Activated CD4-positive, alpha-beta T cell treated with anti-CD3 and anti-CD28 coated beads, Interleukin-2, amount 10 ng/mL, durations not matched to agents 7 days and 5 days (primary cell): Measurements from ENCODE around the gene PDYN. TPM values are rescaled to one million over a fixed set of nuclear protein-coding genes. Genes with fewer than 3 reads are reported as not detected.
A peak's percentile ranks its signal among the peaks of the same experiment; 100 is the strongest.
"Not testable (repeated sequence)": the region's sequence is repeated elsewhere in the genome, so short reads cannot be mapped to it uniquely, and the experiment has no call there.

Experiments used
- CTCF ChIA-PET: fragments of 350-600 bp; sonication (Branson Sonifier 250); formaldehyde crosslinking; loops from one replicate; lab custom pipeline; 2021; ENCODE audit warnings: antibody characterized with exemption; lab: Charles Lee
- POLR2A ChIA-PET: fragments of 350-600 bp; sonication (Branson Sonifier 250); formaldehyde crosslinking; loops from one replicate; lab custom pipeline; 2021; ENCODE audit warnings: antibody characterized with exemption; lab: Charles Lee
- DNase-seq: peaks from one replicate; pipeline ENCODE4 v3.0.0-alpha.2; 2020
- H3K27ac Mint-ChIP-seq: one replicate; pipeline ENCODE4 v1.8.0; 2021; ENCODE audit warnings: mild to moderate bottlenecking, moderate library complexity, mixed read lengths
- H3K27me3 Mint-ChIP-seq: one replicate; pipeline ENCODE4 v1.8.0; 2021; ENCODE audit warnings: mixed read lengths
- H3K36me3 Mint-ChIP-seq: one replicate; pipeline ENCODE4 v1.8.0; 2021; ENCODE audit warnings: low read depth, mixed read lengths
- H3K4me1 Mint-ChIP-seq: one replicate; pipeline ENCODE4 v1.8.0; 2021; ENCODE audit warnings: mixed read lengths
- H3K4me3 Mint-ChIP-seq: one replicate; pipeline ENCODE4 v1.8.0; 2021; ENCODE audit warnings: mild to moderate bottlenecking, moderate library complexity, mixed read lengths
- H3K9me3 Mint-ChIP-seq: one replicate; pipeline ENCODE4 v1.8.0; 2021; ENCODE audit warnings: mixed read lengths
- total RNA-seq, 2 experiments: library from RNA; stranded (reverse); gene quantifications; one replicate each; pipeline ENCODE4 v1.2.3, GENCODE V29; 2021

PDYN gene
- not detected for total RNA-seq

- ChIA-PET CTCF (no interaction called here), POLR2A (no interaction called here)
- no peak for DNase-seq
- Mint-ChIP-seq H3K4me1 (no peaks in the 10 kb centered on the region), H3K9me3 (no peaks in the 10 kb centered on the region), H3K27me3 (peaks cover 25% of the 10 kb centered on the region), H3K36me3 (no peaks in the 10 kb centered on the region), H3K4me3 (no peak within 1 kb of the TSS), H3K27ac (no peak within 1 kb of the TSS)
Observed at GRCh38 chr20:1993986-1994385, at the start of gene PDYN. TSS of gene PDYN (minus strand) at chr20:1994058. CDS start at chr20:1983084, 10,974 bp downstream.

GRCh38 chr20:2042400-2042799 is 48.5 kb upstream of the PDYN start:
- H3K4me1 Mint-ChIP-seq: no peaks in the 10 kb centered on the region
- no peak for DNase-seq
- no peaks in the 10 kb centered on the region for H3K9me3 Mint-ChIP-seq
- no peak overlapping the region for H3K27ac Mint-ChIP-seq
- no peaks in the 10 kb centered on the region for H3K36me3 Mint-ChIP-seq
- no peak overlapping the region for H3K4me3 Mint-ChIP-seq
- CTCF ChIA-PET: interaction anchor here (0.6 kb wide), 1 partner anchor 165 kb away, joined by 3 read pairs; no protein-coding TSS in a partner anchor
- POLR2A ChIA-PET: no interaction called here
- H3K27me3 Mint-ChIP-seq: peaks cover 23% of the 10 kb centered on the region

- CTCF ChIA-PET: no interaction called here
- H3K9me3 Mint-ChIP-seq: no peaks in the 10 kb centered on the region
- H3K27me3 Mint-ChIP-seq: peaks cover 30% of the 10 kb centered on the region
- no peaks in the 10 kb centered on the region for H3K36me3 Mint-ChIP-seq
- H3K4me3 Mint-ChIP-seq: no peak overlapping the region
- no peak for DNase-seq
- H3K4me1 Mint-ChIP-seq: no peaks in the 10 kb centered on the region
- no peak overlapping the region for H3K27ac Mint-ChIP-seq
- POLR2A ChIA-PET: no interaction called here
Observed at GRCh38 chr20:2038161-2038560, 44.3 kb upstream of the PDYN start.

GRCh38 chr20:2037296-2037914 is 43.5 kb upstream of the PDYN start:
- Mint-ChIP-seq H3K27me3 (peaks cover 32% of the 10 kb centered on the region), H3K9me3 (no peaks in the 10 kb centered on the region), H3K27ac (no peak overlapping the region), H3K4me3 (no peak overlapping the region), H3K36me3 (no peaks in the 10 kb centered on the region), H3K4me1 (no peaks in the 10 kb centered on the region)
- no peak for DNase-seq
- POLR2A ChIA-PET: no interaction called here
- CTCF ChIA-PET: no interaction called here

GRCh38 chr20:2036357-2036756 is 42.5 kb upstream of the PDYN start:
- DNase-seq, H3K4me3 Mint-ChIP-seq, POLR2A ChIA-PET, H3K4me1 Mint-ChIP-seq, H3K36me3 Mint-ChIP-seq, CTCF ChIA-PET, H3K9me3 Mint-ChIP-seq, H3K27ac Mint-ChIP-seq: not testable (repeated sequence)
- peaks cover 34% of the 10 kb centered on the region for H3K27me3 Mint-ChIP-seq

- H3K36me3 Mint-ChIP-seq: no peaks in the 10 kb centered on the region
- H3K27ac Mint-ChIP-seq: no peak overlapping the region
- H3K9me3 Mint-ChIP-seq: peaks cover 2% of the 10 kb centered on the region
- DNase-seq: no peak
- ChIA-PET POLR2A (no interaction called here), CTCF (interaction anchor here (1.2 kb wide), 1 partner anchor 12 kb away, joined by 3 read pairs; no protein-coding TSS in a partner anchor)
- no peak overlapping the region for H3K4me3 Mint-ChIP-seq
- H3K4me1 Mint-ChIP-seq: no peaks in the 10 kb centered on the region
- peaks cover 19% of the 10 kb centered on the region for H3K27me3 Mint-ChIP-seq
Observed at GRCh38 chr20:2032168-2032567, 38.3 kb upstream of the PDYN start.

- ChIA-PET POLR2A (no interaction called here), CTCF (no interaction called here)
- no peaks in the 10 kb centered on the region for H3K36me3 Mint-ChIP-seq
- H3K27ac Mint-ChIP-seq: no peak overlapping the region
- peaks cover 5% of the 10 kb centered on the region for H3K9me3 Mint-ChIP-seq
- no peak for DNase-seq
- H3K27me3 Mint-ChIP-seq: peaks cover 4% of the 10 kb centered on the region
- H3K4me1 Mint-ChIP-seq: no peaks in the 10 kb centered on the region
- no peak overlapping the region for H3K4me3 Mint-ChIP-seq
Observed at GRCh38 chr20:2026514-2026913, 32.7 kb upstream of the PDYN start.

GRCh38 chr20:2026004-2026403 is 32.1 kb upstream of the PDYN start:
- no peaks in the 10 kb centered on the region for H3K4me1 Mint-ChIP-seq
- POLR2A ChIA-PET: no interaction called here
- CTCF ChIA-PET: no interaction called here

GRCh38 chr20:2023151-2023550 is 29.3 kb upstream of the PDYN start:
- no peak overlapping the region for H3K27ac Mint-ChIP-seq
- peaks cover 4% of the 10 kb centered on the region for H3K9me3 Mint-ChIP-seq
- peaks cover 10% of the 10 kb centered on the region for H3K27me3 Mint-ChIP-seq
- no peaks in the 10 kb centered on the region for H3K4me1 Mint-ChIP-seq
- no peak for DNase-seq
- POLR2A ChIA-PET: no interaction called here
- H3K36me3 Mint-ChIP-seq: no peaks in the 10 kb centered on the region
- CTCF ChIA-PET: no interaction called here
- H3K4me3 Mint-ChIP-seq: no peak overlapping the region

More at GRCh38 chr20:2026004-2026403, 32.1 kb upstream of the PDYN start:
- peaks cover 5% of the 10 kb centered on the region for H3K9me3 Mint-ChIP-seq
- peaks cover 4% of the 10 kb centered on the region for H3K27me3 Mint-ChIP-seq
- no peak for DNase-seq
- H3K4me3 Mint-ChIP-seq: no peak overlapping the region
- no peak overlapping the region for H3K27ac Mint-ChIP-seq
- H3K36me3 Mint-ChIP-seq: no peaks in the 10 kb centered on the region

- POLR2A ChIA-PET: no interaction called here
- peaks cover 18% of the 10 kb centered on the region for H3K27me3 Mint-ChIP-seq
- no peak overlapping the region for H3K4me3 Mint-ChIP-seq
- DNase-seq: no peak
- H3K9me3 Mint-ChIP-seq: peaks cover 2% of the 10 kb centered on the region
- no peaks in the 10 kb centered on the region for H3K4me1 Mint-ChIP-seq
- no peak overlapping the region for H3K27ac Mint-ChIP-seq
- CTCF ChIA-PET: no interaction called here
- no peaks in the 10 kb centered on the region for H3K36me3 Mint-ChIP-seq
Observed at GRCh38 chr20:2022163-2022562, 28.3 kb upstream of the PDYN start.

- H3K27ac Mint-ChIP-seq: no peak overlapping the region
- H3K9me3 Mint-ChIP-seq: no peaks in the 10 kb centered on the region
- H3K4me1 Mint-ChIP-seq: no peaks in the 10 kb centered on the region
- no peak for DNase-seq
- CTCF ChIA-PET: interaction anchor here (1.2 kb wide), 1 partner anchor 162 kb away, joined by 5 read pairs; no protein-coding TSS in a partner anchor
- no peaks in the 10 kb centered on the region for H3K36me3 Mint-ChIP-seq
- H3K4me3 Mint-ChIP-seq: no peak overlapping the region
- POLR2A ChIA-PET: no interaction called here
- peaks cover 12% of the 10 kb centered on the region for H3K27me3 Mint-ChIP-seq
Observed at GRCh38 chr20:2010533-2010932, 16.7 kb upstream of the PDYN start.

- H3K4me1 Mint-ChIP-seq: no peaks in the 10 kb centered on the region
- CTCF ChIA-PET: interaction anchor here (1.3 to 2.3 kb wide), 4 partner anchors 9 to 166 kb away, joined by 3 to 9 read pairs (median 4); no protein-coding TSS in a partner anchor
- peak; percentile 45 for DNase-seq
- H3K4me3 Mint-ChIP-seq: no peak overlapping the region
- no peaks in the 10 kb centered on the region for H3K9me3 Mint-ChIP-seq
- POLR2A ChIA-PET: no interaction called here
- H3K36me3 Mint-ChIP-seq: no peaks in the 10 kb centered on the region
- no peak overlapping the region for H3K27ac Mint-ChIP-seq
- H3K27me3 Mint-ChIP-seq: no peaks in the 10 kb centered on the region
Observed at GRCh38 chr20:2006452-2007361, 12.8 kb upstream of the PDYN start.

GRCh38 chr20:2005831-2006426 is 12.1 kb upstream of the PDYN start:
- peak; percentile 77 for DNase-seq
- Mint-ChIP-seq H3K36me3 (no peaks in the 10 kb centered on the region), H3K4me1 (no peaks in the 10 kb centered on the region), H3K4me3 (no peak overlapping the region), H3K27me3 (peaks cover 3% of the 10 kb centered on the region), H3K9me3 (no peaks in the 10 kb centered on the region), H3K27ac (no peak overlapping the region)
- ChIA-PET POLR2A (no interaction called here), CTCF (interaction anchor here (1.3 to 2.3 kb wide), 4 partner anchors 8 to 167 kb away, joined by 3 to 9 read pairs (median 4); no protein-coding TSS in a partner anchor)
